ENCODE results near the gene APOC4.

APOC4 gene

DNA sequence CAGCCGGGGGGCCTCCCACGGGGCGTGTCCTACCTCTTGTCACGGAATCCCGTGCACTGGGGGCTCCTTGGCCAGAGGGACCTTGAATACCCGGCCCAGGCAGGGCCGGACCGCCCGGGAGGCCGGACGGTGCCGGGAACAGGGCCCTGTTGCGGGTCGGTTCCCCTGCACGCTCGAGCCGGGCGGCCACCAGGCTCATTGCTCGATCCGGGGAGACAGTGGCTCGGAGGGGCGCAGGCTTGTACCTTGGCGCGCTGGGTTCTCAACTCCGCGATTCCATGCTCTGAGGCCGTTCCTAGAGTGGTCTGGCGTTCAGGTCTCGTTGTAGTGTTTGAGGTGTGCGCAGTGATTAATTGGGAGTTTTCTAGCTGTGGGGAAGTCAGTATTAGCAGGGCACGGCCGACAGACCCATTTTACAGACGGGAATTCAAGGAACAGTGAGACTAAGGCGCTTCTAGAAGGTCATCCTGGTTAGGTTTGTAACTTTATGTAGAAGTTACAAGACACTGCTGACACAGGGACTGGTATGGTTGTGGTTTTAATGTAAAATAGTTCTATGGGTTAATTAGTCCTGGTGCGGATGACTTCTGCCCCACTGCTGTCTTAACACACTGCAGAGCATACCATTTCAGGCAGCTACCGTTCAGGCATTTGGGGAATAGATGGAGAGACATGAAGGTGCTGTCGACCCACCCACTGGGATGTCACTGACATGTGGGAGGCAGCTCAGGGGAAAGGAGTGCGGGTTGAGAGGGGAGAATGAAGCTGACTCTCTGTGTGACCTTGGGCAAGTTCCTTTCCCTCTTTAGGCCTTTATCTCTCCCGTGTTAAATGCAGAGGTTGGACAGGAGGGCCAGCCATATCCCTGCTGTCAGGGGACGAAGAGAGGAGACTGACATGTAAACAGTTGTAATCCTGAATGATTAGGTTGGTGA lies 13.7 kb downstream of the APOC4 start:
- no peaks in the 10 kb centered on the region for H3K36me3 ChIP-seq (ENCODE audit: insufficient read depth)
- TF ChIP-seq, protein P1, sequence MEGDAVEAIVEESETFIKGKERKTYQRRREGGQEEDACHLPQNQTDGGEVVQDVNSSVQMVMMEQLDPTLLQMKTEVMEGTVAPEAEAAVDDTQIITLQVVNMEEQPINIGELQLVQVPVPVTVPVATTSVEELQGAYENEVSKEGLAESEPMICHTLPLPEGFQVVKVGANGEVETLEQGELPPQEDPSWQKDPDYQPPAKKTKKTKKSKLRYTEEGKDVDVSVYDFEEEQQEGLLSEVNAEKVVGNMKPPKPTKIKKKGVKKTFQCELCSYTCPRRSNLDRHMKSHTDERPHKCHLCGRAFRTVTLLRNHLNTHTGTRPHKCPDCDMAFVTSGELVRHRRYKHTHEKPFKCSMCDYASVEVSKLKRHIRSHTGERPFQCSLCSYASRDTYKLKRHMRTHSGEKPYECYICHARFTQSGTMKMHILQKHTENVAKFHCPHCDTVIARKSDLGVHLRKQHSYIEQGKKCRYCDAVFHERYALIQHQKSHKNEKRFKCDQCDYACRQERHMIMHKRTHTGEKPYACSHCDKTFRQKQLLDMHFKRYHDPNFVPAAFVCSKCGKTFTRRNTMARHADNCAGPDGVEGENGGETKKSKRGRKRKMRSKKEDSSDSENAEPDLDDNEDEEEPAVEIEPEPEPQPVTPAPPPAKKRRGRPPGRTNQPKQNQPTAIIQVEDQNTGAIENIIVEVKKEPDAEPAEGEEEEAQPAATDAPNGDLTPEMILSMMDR (conservative IDR thresholded peaks at IDR 0.05; ENCODE audit: low read depth, low read length) = no peak
- peaks cover 36% of the 10 kb centered on the region for H3K4me1 ChIP-seq (ENCODE audit: low read depth, poor library complexity, severe bottlenecking)
- H3K9ac ChIP-seq = peak overlapping the region; percentile 76
- no peaks in the 10 kb centered on the region for H3K27me3 ChIP-seq (ENCODE audit: insufficient read depth, low read depth)
- peak overlapping the region; percentile 39; the same call in 1 of the 2 replicates for H3K27ac ChIP-seq
- peak overlapping the region; percentile 94 for H3K4me2 ChIP-seq
- H3K79me2 ChIP-seq (ENCODE audit: insufficient read depth, low read depth) = peaks cover 55% of the 10 kb centered on the region
- no peaks in the 10 kb centered on the region; the same call in 1 of the 2 replicates for H4K20me1 ChIP-seq (ENCODE audit: insufficient read depth)
- H2AFZ ChIP-seq (ENCODE audit: low read depth) = peak overlapping the region; percentile 51; the same call in 1 of the 2 replicates
- H3K4me3 ChIP-seq (IDR thresholded peaks at IDR 0.05; ENCODE audit: insufficient read depth, low read depth, low read length) = no peak overlapping the region

DNA sequence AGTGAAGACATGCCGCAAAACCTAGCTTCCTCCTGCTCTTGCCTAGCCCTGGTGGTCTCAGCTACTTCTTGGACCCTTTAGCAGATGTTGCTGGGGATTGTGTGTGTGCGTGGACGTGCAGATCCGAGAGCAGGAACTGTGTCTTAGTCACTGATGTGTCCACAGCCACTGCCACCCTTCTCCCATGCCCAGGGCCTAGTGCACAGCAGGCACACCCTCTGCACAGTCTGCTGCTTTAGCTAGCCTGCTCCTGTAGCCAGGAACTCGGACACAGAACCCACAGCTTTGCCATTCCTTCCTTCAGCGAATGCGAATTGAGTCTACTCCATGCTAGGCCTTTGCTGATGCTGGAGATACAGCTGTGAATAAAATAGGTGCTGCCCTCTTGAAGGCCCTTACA lies 15.5 kb downstream of the APOC4 start:
- Histone ChIP-seq H3K4me3 (IDR thresholded peaks at IDR 0.05; ENCODE audit: insufficient read depth, low read depth, low read length) (no peak overlapping the region), H3K27me3 (ENCODE audit: insufficient read depth, low read depth) (no peaks in the 10 kb centered on the region), H3K4me2 (no peak overlapping the region; the same call in 1 of the 2 replicates), H3K9ac (no peak overlapping the region), H3K27ac (no peak overlapping the region), H3K4me1 (ENCODE audit: low read depth, poor library complexity, severe bottlenecking) (peaks cover 41% of the 10 kb centered on the region), H4K20me1 (ENCODE audit: insufficient read depth) (no peaks in the 10 kb centered on the region; the same call in 1 of the 2 replicates), H3K36me3 (ENCODE audit: insufficient read depth) (no peaks in the 10 kb centered on the region), H2AFZ (ENCODE audit: low read depth) (no peak overlapping the region), H3K79me2 (ENCODE audit: insufficient read depth, low read depth) (peaks cover 73% of the 10 kb centered on the region)
- TF ChIP-seq, protein P1 (conservative IDR thresholded peaks at IDR 0.05; ENCODE audit: low read depth, low read length) = no peak

DNA sequence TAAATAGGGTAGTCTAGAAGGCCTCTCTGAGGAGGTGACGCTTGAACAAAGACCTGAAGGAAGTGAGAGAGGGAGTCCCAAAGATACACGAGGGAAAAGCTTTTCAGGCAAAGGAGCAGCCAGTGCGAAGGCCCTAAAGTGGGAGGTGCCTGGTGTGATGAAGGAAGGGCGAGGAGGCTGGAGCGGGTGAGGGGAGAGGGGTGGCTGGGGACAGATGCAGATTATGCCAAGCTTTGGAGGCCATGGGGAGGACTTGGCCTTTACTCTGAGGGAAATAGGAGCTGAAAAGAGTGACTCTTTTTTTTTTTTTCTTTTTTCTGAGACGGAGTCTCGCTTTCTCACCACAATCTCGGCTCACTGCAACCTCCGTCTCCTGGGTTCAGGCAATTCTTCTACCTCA lies 16.1 kb downstream of the APOC4 start:
- H3K27me3 ChIP-seq (ENCODE audit: insufficient read depth, low read depth) = no peaks in the 10 kb centered on the region
- no peak overlapping the region for H3K4me2 ChIP-seq
- H4K20me1 ChIP-seq (ENCODE audit: insufficient read depth) = no peaks in the 10 kb centered on the region; the same call in 1 of the 2 replicates
- peaks cover 41% of the 10 kb centered on the region for H3K4me1 ChIP-seq (ENCODE audit: low read depth, poor library complexity, severe bottlenecking)
- no peak overlapping the region for H3K9ac ChIP-seq
- H3K79me2 ChIP-seq (ENCODE audit: insufficient read depth, low read depth) = peaks cover 77% of the 10 kb centered on the region
- H2AFZ ChIP-seq (ENCODE audit: low read depth) = no peak overlapping the region
- H3K36me3 ChIP-seq (ENCODE audit: insufficient read depth) = no peaks in the 10 kb centered on the region
- TF ChIP-seq, protein P1 (conservative IDR thresholded peaks at IDR 0.05; ENCODE audit: low read depth, low read length) = no peak
- H3K4me3 ChIP-seq (IDR thresholded peaks at IDR 0.05; ENCODE audit: insufficient read depth, low read depth, low read length) = no peak overlapping the region
- H3K27ac ChIP-seq = no peak overlapping the region

DNA sequence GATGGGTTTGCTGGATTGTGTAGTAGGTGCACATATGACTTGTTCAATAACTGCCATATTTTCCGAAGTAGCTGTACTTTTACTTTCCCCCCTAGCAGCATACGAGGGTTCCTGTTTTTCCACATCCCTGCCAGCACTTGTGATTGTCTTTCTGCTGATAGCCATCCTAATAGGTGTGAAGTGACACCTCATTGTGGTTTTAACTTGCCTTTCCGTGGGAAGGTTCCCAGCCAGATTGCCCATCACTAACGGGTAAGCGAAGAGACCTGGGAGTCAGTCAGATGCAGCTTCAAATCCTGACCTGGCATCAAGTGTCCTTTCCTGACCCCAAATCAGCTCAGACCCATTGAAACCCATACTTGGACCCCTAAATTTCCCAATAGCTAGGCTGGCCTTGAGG lies 17.7 kb downstream of the APOC4 start:
- Histone ChIP-seq H3K4me1 (ENCODE audit: low read depth, poor library complexity, severe bottlenecking) (peaks cover 36% of the 10 kb centered on the region), H2AFZ (ENCODE audit: low read depth) (no peak overlapping the region), H3K27ac (no peak overlapping the region), H3K79me2 (ENCODE audit: insufficient read depth, low read depth) (peaks cover 77% of the 10 kb centered on the region), H4K20me1 (ENCODE audit: insufficient read depth) (no peaks in the 10 kb centered on the region; the same call in 1 of the 2 replicates), H3K36me3 (ENCODE audit: insufficient read depth) (0 out of 2 replicates have a peak, but pooled peaks cover under 1% of the 10 kb centered on the region), H3K27me3 (ENCODE audit: insufficient read depth, low read depth) (no peaks in the 10 kb centered on the region), H3K4me2 (no peak overlapping the region), H3K4me3 (IDR thresholded peaks at IDR 0.05; ENCODE audit: insufficient read depth, low read depth, low read length) (no peak overlapping the region), H3K9ac (no peak overlapping the region)
- TF ChIP-seq, protein P1 (conservative IDR thresholded peaks at IDR 0.05; ENCODE audit: low read depth, low read length) = no peak
